Measurements from ENCODE around the gene LAMP1.
"Not testable (repeated sequence)": the region's sequence is repeated elsewhere in the genome, so short reads cannot be mapped to it uniquely, and the experiment has no call there.

The LAMP1 gene

GRCh38 chr13:113296823-113297369 is at the start of gene LAMP1:
LAMP1 (plus strand) TSS chr13:113297239; CDS start chr13:113297435, 196 bp downstream.
- peak; percentile 98 for DNase-seq

GRCh38 chr13:113252516-113253095 is 44.4 kb upstream of the LAMP1 start:
- DNase-seq = no peak

- DNase-seq = not testable (repeated sequence)
These were observed 39.1 kb upstream of the LAMP1 start for GRCh38 chr13:113257908-113258307.

GRCh38 chr13:113258321-113259054 is 38.6 kb upstream of the LAMP1 start:
- DNase-seq = no peak

- no peak for DNase-seq
These were observed 36.0 kb upstream of the LAMP1 start for GRCh38 chr13:113260996-113261395.

- DNase-seq = not testable (repeated sequence)
These were observed 34.0 kb upstream of the LAMP1 start for GRCh38 chr13:113263016-113263415.

GRCh38 chr13:113267642-113268405 is 29.2 kb upstream of the LAMP1 start:
- DNase-seq = no peak

- DNase-seq = no peak
These were observed 25.0 kb upstream of the LAMP1 start for GRCh38 chr13:113272031-113272430.

- DNase-seq = no peak
These were observed 24.3 kb upstream of the LAMP1 start for GRCh38 chr13:113272701-113273181.

GRCh38 chr13:113273321-113273720 is 23.7 kb upstream of the LAMP1 start:
- DNase-seq = no peak

GRCh38 chr13:113273851-113274590 is 23.0 kb upstream of the LAMP1 start:
- DNase-seq = no peak

GRCh38 chr13:113274721-113275120 is 22.3 kb upstream of the LAMP1 start:
- DNase-seq = no peak

- peak; percentile 12 for DNase-seq
These were observed 21.7 kb upstream of the LAMP1 start for GRCh38 chr13:113275387-113275786.

- DNase-seq = no peak
These were observed 16.9 kb upstream of the LAMP1 start for GRCh38 chr13:113280126-113280525.

- DNase-seq = no peak
These were observed 13.1 kb upstream of the LAMP1 start for GRCh38 chr13:113283904-113284303.

GRCh38 chr13:113288880-113289279 is 8.2 kb upstream of the LAMP1 start:
- no peak for DNase-seq

GRCh38 chr13:113291129-113291528 is 5.9 kb upstream of the LAMP1 start:
- DNase-seq = no peak

GRCh38 chr13:113292021-113292862 is 4.8 kb upstream of the LAMP1 start:
- DNase-seq = peak; percentile 44

GRCh38 chr13:113293686-113294085 is 3.4 kb upstream of the LAMP1 start:
- DNase-seq = no peak

- DNase-seq = no peak
These were observed 1.3 kb upstream of the LAMP1 start for GRCh38 chr13:113295776-113296175.

GRCh38 chr13:113297370-113298042 is 467 bp downstream of the LAMP1 start:
- DNase-seq = no peak

All from NCI-H345 (cell line).